Heart right ventricle (tissue), 16 donors: ENCODE results near the gene LAMA2. TPM values are rescaled to one million over a fixed set of nuclear protein-coding genes. Genes with fewer than 3 reads are reported as not detected.

ENCODE experiments used
- ATAC-seq, 8 donors: fragments of 200-7000 bp; cut with Tn5 transposase; one replicate each; pipeline ENCODE4 v1.9.1; 2020; ENCODE audit warnings: mild to moderate bottlenecking in 8 of 8, moderate library complexity in 8 of 8, moderate number of reproducible peaks in 1 of 8
- DNase-seq, 2 donors: peaks; one replicate each; pipeline ENCODE4 v3.0.0-alpha.2; 2020
- H3K27ac ChIP-seq, 10 donors: fragments of 200-600 bp; sonication (generic) in 2 of 10; one replicate each; pipeline versions ENCODE4 v1.5.0 to v1.8.0; 2020 to 2022; ENCODE audit warnings: mild to moderate bottlenecking in 3 of 10
- H3K27me3 ChIP-seq, 7 donors: fragments of 200-600 bp; one replicate each; pipeline ENCODE4 v1.8.0; 2021 to 2022; ENCODE audit warnings: mild to moderate bottlenecking in 2 of 7
- H3K36me3 ChIP-seq, 9 donors: fragments of 200-600 bp; sonication (generic) in 1 of 9; one replicate each; pipeline versions ENCODE4 v1.5.0 to v1.8.0; 2020 to 2022; ENCODE audit warnings: mild to moderate bottlenecking in 2 of 9
- H3K4me1 ChIP-seq, 9 donors: fragments of 200-600 bp; sonication (generic) in 1 of 9; one replicate each; pipeline versions ENCODE4 v1.5.0 to v1.8.0; 2020 to 2022; ENCODE audit warnings: mild to moderate bottlenecking in 4 of 9
- H3K4me3 ChIP-seq, 10 donors: fragments of 200-600 bp; sonication (generic) in 2 of 10; one replicate each; pipeline versions ENCODE4 v1.5.0 to v1.8.0; 2020 to 2022; ENCODE audit warnings: mild to moderate bottlenecking in 7 of 10, moderate library complexity in 2 of 10
- H3K9me3 ChIP-seq, 11 donors: fragments of 200-600 bp in 10 of 11; sonication (generic) in 2 of 11; one replicate each; pipeline versions ENCODE4 v1.5.0 to v1.8.0; 2013 to 2022; ENCODE audit warnings: mild to moderate bottlenecking in 2 of 11, control low read depth in 1 of 11, moderate library complexity in 1 of 11
- CTCF ChIP-seq, 9 donors: fragments of 200-600 bp; sonication (generic) in 2 of 9; IDR thresholded peaks; one replicate each; pipeline versions ENCODE4 v1.5.0 to v1.8.0; 2021 to 2022; ENCODE audit warnings: antibody characterized with exemption in 9 of 9, mild to moderate bottlenecking in 5 of 9, moderate library complexity in 1 of 9
- WGBS, 2 donors: extraction: QIAGEN DNeasy Blood & Tissue Kit; methylation state at CpG; one replicate each; pipeline ENCODE4 v1.1.7; 2013; ENCODE audit warnings: inconsistent platforms in 1 of 2; 5-methylcytosine and 5-hydroxymethylcytosine counted together
- intact Hi-C, 10 donors: fragments of 100-400 bp; cut with DNase I; formaldehyde crosslinking; loops; one replicate each; pipeline versions ENCODE4 v1.11.1 to v1.14.2; 2022
- polyA plus RNA-seq, 2 donors: library from polyadenylated mRNA; stranded (reverse); fragments of 200-250 nt; gene quantifications; one replicate each; pipeline ENCODE4 v1.2.3, GENCODE V29; 2013
- total RNA-seq, 10 donors: library from RNA; stranded (reverse); fragmentation: NEBNext Ultra II Directional in 3 of 10; extraction: Animal tissue kit (Norgen Biotek cat#: 25700) in 3 of 10; gene quantifications; one replicate each; pipeline versions ENCODE4 v1.2.1 to v1.2.4, GENCODE V29; 2021 to 2023
- donor health status: Arrhythmogenic right ventricular cardiomyopathy.
- donor health status: ischemic (EF 13 %, LVEDD 7.1; RV severe dilation, severe dysfunction).
- donor health status: healthy with polysubstance abuse.
- donor health status: DM: no; HTN: yes; CAD: no.
- donor health status: DM: no; HTN: no; CAD: no.
- donor health status: ischemic (EF 25% LVEDD 6.9; RV normal size, moderate dysfunction).
- donor health status: ischemic (EF 25% LVEDD 5.7; RV mildly dilated, moderate dysfunction).
- donor health status: healthy.
- donor health status: DM: yes; HTN: yes; CAD: no.
- donor health status: Ischemic cardiomyopathy.
- donor health status: ischemic (EF 35%, LVEDD 5.7; RV mildly dilated, moderate dysfunction).
- donor health status: nonischemic (EF 11% LVEDD 7.7; RV severe dilation, severe dysfunction).
- donor health status: DM: yes; HTN: yes; CAD: no.
- donor health status: PGD.
- donor health status: ischemic (EF 29% LVEDD 5.4; RV normal size, mild dysfunction).
- donor health status: nonischemic (EF 23%, LVEDD 6.1; RV moderate dilation, normal function).

LAMA2 gene
- total and polyA plus RNA-seq, 12 donors = 31.1 to 293 (median 223) TPM

- Histone ChIP-seq H3K27ac (peak overlapping the region in 3 of 10 donors; percentile 5 to 42 (median 9)), H3K4me3 (no peak overlapping the region), H3K9me3 (peaks cover 0 to 4% (median 0%) of the 10 kb centered on the region in 11 donors), H3K36me3 (peaks cover 0 to 10% (median 0%) of the 10 kb centered on the region in 9 donors), H3K4me1 (peaks cover 0 to 65% (median 23%) of the 10 kb centered on the region in 9 donors), H3K27me3 (no peaks in the 10 kb centered on the region)
- ATAC-seq (no peak), DNase-seq (no peak)
- intact Hi-C loops = no loop called here
- TF ChIP-seq CTCF (IDR thresholded peaks at IDR 0.05) = no peak
These were observed 16.6 kb downstream of the LAMA2 start for GRCh38 chr6:128899341-128900050.

- peaks cover 0 to 46% (median 12%) of the 10 kb centered on the region in 9 donors for H3K4me1 ChIP-seq
- H3K27me3 ChIP-seq = no peaks in the 10 kb centered on the region
- H3K9me3 ChIP-seq = no peaks in the 10 kb centered on the region
- no peak for TF ChIP-seq CTCF (IDR thresholded peaks at IDR 0.05)
- H3K27ac ChIP-seq = peak overlapping the region in 1 of 10 donors; percentile 0
- peak in 2 of 8 donors; percentile 17 to 56 for ATAC-seq
- intact Hi-C loops = loop anchor here in 1 of 10 donors (1.0 kb wide), 1 partner anchor 41 kb away; no protein-coding TSS in a partner anchor
- H3K36me3 ChIP-seq = peaks cover 0 to 10% (median 0%) of the 10 kb centered on the region in 9 donors
- H3K4me3 ChIP-seq = no peak overlapping the region
- DNase-seq = no peak
- WGBS, 2 donors = 73 to 78% methylated on average over 5 of the region's 5 CpGs
These were observed 20.8 kb downstream of the LAMA2 start for GRCh38 chr6:128903715-128904114.

- DNase-seq (no peak), ATAC-seq (peak in 2 of 8 donors; percentile 14 to 20)
- Histone ChIP-seq H3K9me3 (no peaks in the 10 kb centered on the region), H3K4me3 (no peak overlapping the region), H3K27ac (peak overlapping the region in 2 of 10 donors; percentile 8 to 49), H3K27me3 (no peaks in the 10 kb centered on the region), H3K36me3 (no peaks in the 10 kb centered on the region), H3K4me1 (peaks cover 3 to 66% (median 39%) of the 10 kb centered on the region in 9 donors)
- WGBS, 2 donors = 61 to 65% methylated on average over 2 of the region's 2 CpGs
- intact Hi-C loops = no loop called here
- no peak for TF ChIP-seq CTCF (IDR thresholded peaks at IDR 0.05)
These were observed 31.1 kb downstream of the LAMA2 start for GRCh38 chr6:128914051-128914450.

DNA sequence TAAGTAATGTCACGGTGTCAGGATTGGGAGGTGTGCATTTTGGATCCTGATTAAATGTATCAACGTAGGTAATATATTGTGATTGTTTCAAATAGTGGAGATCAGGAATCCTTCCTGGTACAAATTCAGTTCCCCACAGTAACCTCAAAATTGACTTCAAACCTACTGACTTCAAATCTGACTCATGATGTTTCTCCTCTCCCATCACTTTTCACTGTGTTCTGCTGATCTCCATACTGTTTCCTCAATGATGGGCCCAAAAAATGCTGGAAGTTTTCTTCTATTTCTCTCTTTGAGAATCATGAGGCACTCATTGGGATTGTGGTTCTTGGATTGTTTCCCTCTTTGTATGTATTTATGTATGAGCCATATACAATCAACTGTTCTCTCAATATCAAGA lies 35.9 kb downstream of the LAMA2 start:
- H3K4me1 ChIP-seq = peaks cover 2 to 61% (median 24%) of the 10 kb centered on the region in 9 donors
- intact Hi-C loops = no loop called here
- 65 to 69% methylated on average over 2 of the region's 2 CpGs for WGBS, 2 donors

More for the DNA sequence above, 35.9 kb downstream of the LAMA2 start:
- H3K9me3 ChIP-seq = peaks cover 0 to 4% (median 0%) of the 10 kb centered on the region in 11 donors
- peaks cover 0 to 7% (median 0%) of the 10 kb centered on the region in 9 donors for H3K36me3 ChIP-seq
- H3K4me3 ChIP-seq = no peak overlapping the region
- DNase-seq (no peak), ATAC-seq (no peak)
- no peak overlapping the region for H3K27ac ChIP-seq
- TF ChIP-seq CTCF (IDR thresholded peaks at IDR 0.05) = no peak
- no peaks in the 10 kb centered on the region for H3K27me3 ChIP-seq
